Lung (tissue), 12 donors: ENCODE results near the gene GSAP. TPM values are rescaled to one million over a fixed set of nuclear protein-coding genes. Genes with fewer than 3 reads are reported as not detected.

Experiments
- ATAC-seq: fragments of 200-7000 bp; cut with Tn5 transposase; one replicate; pipeline ENCODE4 v1.9.1; 2020; ENCODE audit warnings: moderate number of reproducible peaks; ENCODE audit not compliant: insufficient read depth, low FRiP score
- DNase-seq, 3 donors: peaks; one replicate each; pipeline ENCODE4 v3.0.0-alpha.2; 2013 to 2017
- H3K27ac ChIP-seq, 2 donors: one replicate each; pipeline ENCODE4 v1.5.1; 2013; ENCODE audit warnings: mild to moderate bottlenecking in 2 of 2, moderate library complexity in 2 of 2, control low read depth in 1 of 2, inconsistent platforms in 1 of 2, low read depth in 1 of 2, low read length in 1 of 2
- H3K27me3 ChIP-seq, 3 donors: one replicate each; pipeline ENCODE4 v1.5.1; 2013; ENCODE audit warnings: low read length in 2 of 3; ENCODE audit not compliant: control insufficient read depth in 3 of 3, insufficient read depth in 3 of 3
- H3K36me3 ChIP-seq, 4 donors: one replicate each; pipeline ENCODE4 v1.5.1; 2013; ENCODE audit warnings: low read length in 4 of 4, mild to moderate bottlenecking in 1 of 4, moderate library complexity in 1 of 4; ENCODE audit not compliant: control insufficient read depth in 4 of 4, insufficient read depth in 4 of 4
- H3K4me1 ChIP-seq, 5 donors: one replicate each; pipeline ENCODE4 v1.5.1; 2013; ENCODE audit warnings: low read length in 5 of 5, mild to moderate bottlenecking in 2 of 5, moderate library complexity in 1 of 5; ENCODE audit not compliant: control insufficient read depth in 5 of 5, insufficient read depth in 5 of 5
- H3K4me3 ChIP-seq: one replicate; pipeline ENCODE4 v1.5.1; 2013; ENCODE audit warnings: mild to moderate bottlenecking, control low read depth, moderate library complexity
- H3K9ac ChIP-seq, 2 donors: one replicate each; pipeline ENCODE4 v1.5.1; 2013; ENCODE audit warnings: low read length in 2 of 2, control low read depth in 1 of 2; ENCODE audit not compliant: insufficient read depth in 1 of 2
- H3K9me3 ChIP-seq, 4 donors: one replicate each; pipeline ENCODE4 v1.5.1; 2013; ENCODE audit warnings: low read length in 3 of 4, mild to moderate bottlenecking in 1 of 4, moderate library complexity in 1 of 4; ENCODE audit not compliant: control insufficient read depth in 4 of 4, insufficient read depth in 3 of 4
- WGBS, 2 donors: extraction: QIAGEN DNeasy Blood & Tissue Kit; methylation state at CpG; one replicate each; pipeline ENCODE4 v1.1.7; 2013; 5-methylcytosine and 5-hydroxymethylcytosine counted together
- polyA plus RNA-seq, 2 donors: library from polyadenylated mRNA; stranded (reverse); fragments of 200-250 nt; gene quantifications; one replicate each; pipeline ENCODE4 v1.2.1, GENCODE V29; 2013
- total RNA-seq, 2 donors: library from RNA; depleted of rRNA in 1 of 2; stranded (reverse); fragments of >200 nt in 1 of 2; gene quantifications; one replicate each; pipeline ENCODE4 v1.2.1, GENCODE V29; 2014 to 2021
- TF ChIP-seq, protein P1 (sequence below): IDR thresholded peaks from 2 replicates; pipeline ENCODE4 v1.5.1; 2012; ENCODE audit warnings: mild to moderate bottlenecking; ENCODE audit errors: control extremely low read depth, extremely low read depth
- donor health status: control.
- donor health status: control.
- donor health status: Bipolar disorder and iron deficiency.
- donor health status: healthy.
- donor health status: DM: yes; HTN: yes; CAD: no.

The GSAP gene
- total and polyA plus RNA-seq, 4 donors = 26.4 to 99.3 (median 57.4) TPM

DNA sequence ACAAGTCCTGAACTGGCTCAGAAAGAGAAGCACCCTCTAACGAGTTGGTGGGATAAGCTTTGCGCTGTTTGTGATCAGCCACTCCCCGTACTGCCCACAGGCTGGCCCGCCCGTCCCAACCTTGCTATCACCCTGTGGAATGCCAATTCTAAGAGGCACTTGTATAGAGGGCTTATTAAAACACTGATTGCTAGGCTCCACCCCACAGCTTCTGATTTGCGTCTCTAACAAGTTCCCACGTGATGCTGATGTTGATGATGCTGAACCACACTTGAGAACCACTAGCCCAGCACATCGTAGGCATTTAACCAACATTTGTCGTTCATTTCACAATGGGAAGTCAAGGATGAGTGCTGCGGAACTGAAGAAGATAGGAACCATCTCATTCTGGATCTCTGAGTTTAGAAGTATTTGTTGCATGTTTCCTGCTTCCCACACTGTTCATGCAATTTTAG is 12.7 kb upstream of the GSAP start:
- TF ChIP-seq, protein P1, sequence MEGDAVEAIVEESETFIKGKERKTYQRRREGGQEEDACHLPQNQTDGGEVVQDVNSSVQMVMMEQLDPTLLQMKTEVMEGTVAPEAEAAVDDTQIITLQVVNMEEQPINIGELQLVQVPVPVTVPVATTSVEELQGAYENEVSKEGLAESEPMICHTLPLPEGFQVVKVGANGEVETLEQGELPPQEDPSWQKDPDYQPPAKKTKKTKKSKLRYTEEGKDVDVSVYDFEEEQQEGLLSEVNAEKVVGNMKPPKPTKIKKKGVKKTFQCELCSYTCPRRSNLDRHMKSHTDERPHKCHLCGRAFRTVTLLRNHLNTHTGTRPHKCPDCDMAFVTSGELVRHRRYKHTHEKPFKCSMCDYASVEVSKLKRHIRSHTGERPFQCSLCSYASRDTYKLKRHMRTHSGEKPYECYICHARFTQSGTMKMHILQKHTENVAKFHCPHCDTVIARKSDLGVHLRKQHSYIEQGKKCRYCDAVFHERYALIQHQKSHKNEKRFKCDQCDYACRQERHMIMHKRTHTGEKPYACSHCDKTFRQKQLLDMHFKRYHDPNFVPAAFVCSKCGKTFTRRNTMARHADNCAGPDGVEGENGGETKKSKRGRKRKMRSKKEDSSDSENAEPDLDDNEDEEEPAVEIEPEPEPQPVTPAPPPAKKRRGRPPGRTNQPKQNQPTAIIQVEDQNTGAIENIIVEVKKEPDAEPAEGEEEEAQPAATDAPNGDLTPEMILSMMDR = no peak
- Histone ChIP-seq H3K4me1 (peaks cover 0 to 11% (median 2%) of the 10 kb centered on the region in 5 donors), H3K27ac (peak overlapping the region in 1 of 2 donors; percentile 90), H3K36me3 (no peaks in the 10 kb centered on the region), H3K9me3 (no peaks in the 10 kb centered on the region), H3K9ac (no peak overlapping the region), H3K4me3 (no peak overlapping the region), H3K27me3 (no peaks in the 10 kb centered on the region)
- 42 to 46% methylated on average over 10 of the region's 10 CpGs for WGBS, 2 donors
- ATAC-seq (peak; percentile 85), DNase-seq (peak; percentile 32 to 65 (median 40))

DNA sequence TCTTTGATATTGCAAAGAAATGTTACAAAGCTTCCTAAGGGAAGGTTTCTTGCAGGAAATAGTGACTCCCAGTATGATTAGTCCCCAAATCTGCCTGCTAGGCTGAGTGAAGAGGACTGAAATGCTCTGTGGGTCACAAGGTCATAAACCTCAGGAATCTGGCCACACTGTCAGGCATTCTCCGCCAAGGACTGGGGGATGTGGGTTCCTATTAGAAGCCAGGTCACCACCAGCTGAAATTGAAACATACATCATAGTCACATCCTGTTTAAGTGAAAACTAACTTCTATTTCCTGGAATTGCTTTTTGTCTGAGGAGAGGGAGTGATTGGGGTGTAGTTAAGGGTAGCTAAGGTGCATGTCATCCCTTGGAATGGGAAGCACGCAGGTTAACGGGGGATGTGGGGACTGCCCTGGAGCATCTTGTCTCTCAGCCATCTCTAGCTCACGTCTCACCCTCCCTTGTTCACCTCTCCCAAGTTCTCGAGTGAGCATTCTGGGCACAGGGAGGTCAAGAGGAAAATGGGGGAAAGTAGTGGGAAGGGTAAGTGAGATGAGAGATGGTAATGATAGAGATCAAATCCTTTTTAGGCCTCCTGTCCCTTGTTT is 12.0 kb upstream of the GSAP start:
- DNase-seq (peak in 1 of 3 donors; percentile 34), ATAC-seq (peak; percentile 38)
- no peaks in the 10 kb centered on the region for H3K36me3 ChIP-seq
- peak overlapping the region in 1 of 2 donors; percentile 90 for H3K27ac ChIP-seq
- 30 to 49% methylated on average over 5 of the region's 5 CpGs for WGBS, 2 donors
- H3K4me3 ChIP-seq = no peak overlapping the region
- H3K9ac ChIP-seq = no peak overlapping the region
- no peaks in the 10 kb centered on the region for H3K27me3 ChIP-seq
- peaks cover 0 to 11% (median 2%) of the 10 kb centered on the region in 5 donors for H3K4me1 ChIP-seq
- H3K9me3 ChIP-seq = no peaks in the 10 kb centered on the region
- TF ChIP-seq, protein P1 = no peak

DNA sequence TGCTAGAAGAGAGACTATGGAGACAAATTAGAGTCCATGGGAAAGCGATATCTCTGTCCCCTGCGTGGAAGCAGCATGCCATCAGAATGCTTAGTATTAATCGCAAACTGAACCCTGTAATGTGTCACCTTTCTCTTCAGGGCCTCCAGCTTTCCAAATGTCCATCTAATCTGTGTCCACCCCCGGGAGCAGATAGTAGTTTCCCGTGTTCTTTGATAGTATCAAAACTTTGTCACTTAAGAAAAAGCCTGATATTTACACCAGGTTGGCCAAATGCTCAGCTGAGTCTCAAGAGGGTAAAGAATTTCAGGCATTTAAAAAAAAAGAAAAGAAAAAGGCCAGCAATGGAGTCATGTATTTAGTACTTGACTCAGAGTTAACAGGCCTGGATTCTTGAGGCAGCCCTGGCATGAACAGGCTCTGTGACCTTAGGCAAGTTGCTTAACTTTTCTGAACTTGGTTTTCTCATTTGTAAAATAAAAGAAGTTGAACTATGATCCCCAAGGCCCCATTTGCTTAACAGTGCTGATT is 10.4 kb upstream of the GSAP start:
- DNase-seq (peak in 2 of 3 donors; percentile 61 to 71), ATAC-seq (no peak)
- H3K9me3 ChIP-seq = no peaks in the 10 kb centered on the region
- H3K36me3 ChIP-seq = no peaks in the 10 kb centered on the region
- WGBS, 2 donors = 65 to 85% methylated on average over 5 of the region's 5 CpGs
- no peak overlapping the region for H3K9ac ChIP-seq
- peaks cover 0 to 15% (median 2%) of the 10 kb centered on the region in 5 donors for H3K4me1 ChIP-seq
- peak overlapping the region in 1 of 2 donors; percentile 45 for H3K27ac ChIP-seq
- TF ChIP-seq, protein P1 = no peak
- no peaks in the 10 kb centered on the region for H3K27me3 ChIP-seq
- H3K4me3 ChIP-seq = no peak overlapping the region
